OCI-LY7 (cell line): Measurements from ENCODE around the gene OPCML. TPM values are rescaled to one million over a fixed set of nuclear protein-coding genes. Genes with fewer than 3 reads are reported as not detected.

Experiments used
- BruUV-seq: library from RNA; stranded (reverse); fragments of 400-500 nt; replicated peaks from 2 replicates; lab custom pipeline; 2021; lab: Mats Ljungman, UMichigan
- CTCF ChIA-PET: fragments of 300-600 bp; sonication (Branson Sonifier 250); formaldehyde crosslinking; loops from one replicate; lab custom pipeline; 2022; ENCODE audit warnings: antibody characterized with exemption; ENCODE audit not compliant: unreplicated experiment; lab: Charles Lee
- POLR2A ChIA-PET: fragments of 300-600 bp; sonication (Branson Sonifier 250); formaldehyde crosslinking; loops from one replicate; lab custom pipeline; 2022; ENCODE audit warnings: antibody characterized with exemption; lab: Charles Lee
- DNase-seq: peaks from one replicate; pipeline ENCODE4 v3.0.0-alpha.2; 2015; ENCODE audit warnings: low spot score
- H2AFZ ChIP-seq: fragments of 200-600 bp; sonication (generic), shearing (Covaris generic); 2 replicates; pipeline ENCODE4 v1.6.1; 2014; ENCODE audit warnings: mild to moderate bottlenecking, antibody characterized with exemption, low read length, moderate library complexity
- H3K27ac ChIP-seq: fragments of 200-600 bp; sonication (generic); 2 replicates; pipeline ENCODE4 v1.5.1; 2014; ENCODE audit warnings: mixed run types, low read depth, mild to moderate bottlenecking, moderate library complexity, low read length, inconsistent platforms; ENCODE audit not compliant: poor library complexity, severe bottlenecking
- H3K36me3 ChIP-seq: fragments of 200-600 bp; sonication (generic); 2 replicates; pipeline ENCODE4 v1.6.1; 2014; ENCODE audit warnings: mild to moderate bottlenecking, antibody characterized with exemption, low read length, moderate library complexity, mixed read lengths; ENCODE audit not compliant: insufficient read depth
- H3K4me1 ChIP-seq: fragments of 200-600 bp; sonication (generic); 2 replicates; pipeline ENCODE4 v1.5.1; 2014; ENCODE audit warnings: mild to moderate bottlenecking, low read length; ENCODE audit not compliant: insufficient read depth, poor library complexity, severe bottlenecking
- H3K4me2 ChIP-seq: fragments of 200-600 bp; sonication (generic); 2 replicates; pipeline ENCODE4 v1.6.1; 2014; ENCODE audit warnings: mild to moderate bottlenecking, low read length
- H3K4me3 ChIP-seq: fragments of 200-600 bp; sonication (generic); 2 replicates; pipeline ENCODE4 v1.5.1; 2014; ENCODE audit warnings: mild to moderate bottlenecking, low read depth, low read length; ENCODE audit not compliant: poor library complexity, severe bottlenecking
- H3K79me2 ChIP-seq: fragments of 200-600 bp; sonication (generic); 2 replicates; pipeline ENCODE4 v1.6.1; 2016; ENCODE audit warnings: low read depth, mild to moderate bottlenecking, low read length, moderate library complexity, mixed read lengths; ENCODE audit not compliant: insufficient read depth
- H3K9me2 ChIP-seq: fragments of 200-600 bp; sonication (generic); 2 replicates; pipeline ENCODE4 v1.6.1; 2016; ENCODE audit warnings: mild to moderate bottlenecking, low read length, mixed read lengths; ENCODE audit not compliant: insufficient read depth
- H3K9me3 ChIP-seq: fragments of 200-600 bp; sonication (generic); 2 replicates; pipeline ENCODE4 v1.6.1; 2014; ENCODE audit warnings: mild to moderate bottlenecking, mixed run types, low read length, mixed read lengths
- H4K20me1 ChIP-seq: fragments of 200-600 bp; sonication (generic); 2 replicates; pipeline ENCODE4 v1.6.1; 2014; ENCODE audit warnings: mild to moderate bottlenecking, antibody characterized with exemption, low read length, moderate library complexity, mixed read lengths; ENCODE audit not compliant: insufficient read depth
- EZH2phosphoT487 ChIP-seq: fragments of 200-600 bp; sonication (generic); IDR thresholded peaks from 2 replicates; pipeline ENCODE4 v1.6.1; 2018; ENCODE audit warnings: low read depth, borderline replicate concordance, mild to moderate bottlenecking, mixed run types, antibody characterized with exemption, low read length, moderate library complexity, mixed read lengths
- intact Hi-C: fragments of 100-400 bp; cut with micrococcal nuclease; formaldehyde crosslinking; loops from one replicate; pipeline ENCODE4 v1.10.0; 2022; ENCODE audit not compliant: unreplicated experiment
- total RNA-seq, 2 experiments: library from RNA; depleted of rRNA in 1 of 2; stranded (reverse); fragments of >200 nt in 1 of 2; shearing (Covaris generic) in 1 of 2; gene quantifications; 2 replicates each; pipeline ENCODE4 v1.2.3, GENCODE V29; 2014 to 2022
- TF ChIP-seq, protein P1 (sequence below): fragments of 200-600 bp; sonication (generic); conservative IDR thresholded peaks from 2 replicates; pipeline ENCODE4 v1.5.1; 2014; ENCODE audit warnings: mild to moderate bottlenecking, antibody characterized with exemption, low read length, moderate library complexity, mixed read lengths

The OPCML gene
- total RNA-seq, 2 experiments from 2014 or later = not detected

DNA sequence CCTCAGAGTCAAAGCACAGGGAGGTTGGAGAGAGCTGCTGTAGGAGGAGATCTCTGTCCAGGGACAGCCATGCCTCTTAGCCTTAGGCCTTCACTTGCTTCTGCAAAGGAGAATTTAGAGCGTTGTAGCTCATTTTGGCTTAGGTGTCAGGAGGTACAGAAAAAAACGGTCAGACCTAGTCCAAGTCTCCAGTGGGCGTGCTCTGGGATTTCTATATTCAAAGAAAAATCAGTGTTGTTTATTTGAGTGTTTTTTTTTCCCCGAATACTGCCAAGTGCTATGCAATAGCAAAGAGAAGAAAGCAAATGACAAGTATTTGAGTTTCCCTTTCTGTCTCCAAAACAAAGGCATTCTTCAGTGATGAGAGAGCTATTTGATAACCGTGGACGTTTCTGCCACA is 22.7 kb upstream of the OPCML start:
- H2AFZ ChIP-seq = no peak overlapping the region
- H3K79me2 ChIP-seq = no peaks in the 10 kb centered on the region
- no peaks in the 10 kb centered on the region for H3K9me3 ChIP-seq
- CTCF ChIA-PET = no interaction called here
- TF ChIP-seq EZH2phosphoT487 = no peak
- TF ChIP-seq, protein P1, sequence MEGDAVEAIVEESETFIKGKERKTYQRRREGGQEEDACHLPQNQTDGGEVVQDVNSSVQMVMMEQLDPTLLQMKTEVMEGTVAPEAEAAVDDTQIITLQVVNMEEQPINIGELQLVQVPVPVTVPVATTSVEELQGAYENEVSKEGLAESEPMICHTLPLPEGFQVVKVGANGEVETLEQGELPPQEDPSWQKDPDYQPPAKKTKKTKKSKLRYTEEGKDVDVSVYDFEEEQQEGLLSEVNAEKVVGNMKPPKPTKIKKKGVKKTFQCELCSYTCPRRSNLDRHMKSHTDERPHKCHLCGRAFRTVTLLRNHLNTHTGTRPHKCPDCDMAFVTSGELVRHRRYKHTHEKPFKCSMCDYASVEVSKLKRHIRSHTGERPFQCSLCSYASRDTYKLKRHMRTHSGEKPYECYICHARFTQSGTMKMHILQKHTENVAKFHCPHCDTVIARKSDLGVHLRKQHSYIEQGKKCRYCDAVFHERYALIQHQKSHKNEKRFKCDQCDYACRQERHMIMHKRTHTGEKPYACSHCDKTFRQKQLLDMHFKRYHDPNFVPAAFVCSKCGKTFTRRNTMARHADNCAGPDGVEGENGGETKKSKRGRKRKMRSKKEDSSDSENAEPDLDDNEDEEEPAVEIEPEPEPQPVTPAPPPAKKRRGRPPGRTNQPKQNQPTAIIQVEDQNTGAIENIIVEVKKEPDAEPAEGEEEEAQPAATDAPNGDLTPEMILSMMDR = no peak
- no peak overlapping the region for H3K4me3 ChIP-seq
- intact Hi-C loops = no loop called here
- no peak overlapping the region for H3K27ac ChIP-seq
- H3K4me1 ChIP-seq = no peaks in the 10 kb centered on the region
- no peaks in the 10 kb centered on the region for H4K20me1 ChIP-seq
- no TSS peak for BruUV-seq
- no peak for DNase-seq
- POLR2A ChIA-PET = no interaction called here
- H3K9me2 ChIP-seq = no peaks in the 10 kb centered on the region
- no peak overlapping the region for H3K4me2 ChIP-seq
- H3K36me3 ChIP-seq = no peaks in the 10 kb centered on the region

DNA sequence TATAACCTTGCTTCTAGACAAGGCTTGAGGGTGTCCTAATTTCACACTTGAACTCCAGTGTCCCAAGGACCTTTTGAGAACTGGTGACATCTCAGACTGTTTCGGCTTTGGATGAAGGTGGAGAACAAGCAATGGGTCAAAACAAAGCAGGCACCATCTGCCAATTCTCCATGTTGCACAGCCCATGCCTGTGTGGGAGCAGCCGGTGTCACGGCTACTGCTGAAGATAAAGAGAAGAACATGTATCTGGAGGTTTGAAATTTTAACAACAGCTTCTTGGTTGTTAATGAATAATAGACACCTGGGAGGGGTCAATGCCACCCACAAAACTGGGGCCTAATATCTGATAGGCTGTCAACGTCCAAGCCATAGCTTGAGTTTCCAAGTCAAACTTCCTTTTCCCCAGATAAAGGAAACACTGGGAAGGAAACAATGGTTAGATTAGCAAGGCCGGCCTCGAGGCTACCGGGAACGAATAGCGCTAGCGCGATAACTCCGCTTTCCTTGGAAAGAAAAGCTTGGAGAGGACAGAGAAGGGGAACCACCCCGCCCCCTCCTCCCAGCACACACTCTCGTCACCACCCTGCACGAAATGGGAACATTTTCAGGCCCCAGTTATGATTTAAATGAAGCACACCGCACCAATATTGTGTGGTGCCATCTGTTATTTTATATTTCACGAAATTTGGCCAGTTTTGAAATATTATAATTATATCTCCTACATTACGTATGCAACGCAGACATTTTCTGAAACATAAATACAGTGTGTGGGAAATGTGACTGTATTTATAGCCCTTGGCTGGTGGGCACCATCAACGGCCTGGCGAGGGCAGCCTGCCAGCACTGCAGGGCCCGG is 21.8 kb upstream of the OPCML start:
- Histone ChIP-seq H3K4me2 (no peak overlapping the region), H3K4me3 (no peak overlapping the region), H3K27ac (no peak overlapping the region), H3K36me3 (no peaks in the 10 kb centered on the region), H2AFZ (no peak overlapping the region), H3K79me2 (no peaks in the 10 kb centered on the region), H3K9me3 (no peaks in the 10 kb centered on the region), H3K4me1 (no peaks in the 10 kb centered on the region), H3K9me2 (no peaks in the 10 kb centered on the region), H4K20me1 (no peaks in the 10 kb centered on the region)
- no peak for TF ChIP-seq EZH2phosphoT487
- TF ChIP-seq, protein P1 = no peak
- BruUV-seq = no TSS peak
- intact Hi-C loops = no loop called here
- POLR2A ChIA-PET = no interaction called here
- CTCF ChIA-PET = no interaction called here
- DNase-seq = no peak

DNA sequence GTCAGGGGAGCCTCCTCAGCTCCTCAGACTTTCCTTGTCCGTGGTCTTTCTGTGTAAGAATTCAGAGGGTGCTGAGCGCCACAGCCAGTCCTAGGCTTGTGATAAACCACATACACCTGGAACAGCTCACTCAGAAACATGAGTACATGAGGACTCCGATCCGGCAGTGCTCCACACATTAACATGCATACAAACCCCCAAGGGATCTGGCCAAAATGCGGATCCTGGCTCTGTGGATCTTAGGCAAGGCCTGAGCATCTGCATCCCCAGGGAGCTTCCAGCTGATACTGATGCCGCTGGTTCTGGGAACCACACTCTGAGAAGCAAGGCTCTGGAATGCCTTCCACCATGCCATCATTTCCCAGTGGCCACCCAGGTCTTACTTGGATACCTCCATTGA is 20.6 kb upstream of the OPCML start:
- ChIA-PET CTCF (no interaction called here), POLR2A (interaction anchor here (0.7 kb wide), 1 partner anchor 20 kb away, joined by 3 read pairs; no protein-coding TSS in a partner anchor)
- intact Hi-C loops = no loop called here
- BruUV-seq = no TSS peak
- H4K20me1 ChIP-seq = no peaks in the 10 kb centered on the region
- no peaks in the 10 kb centered on the region for H3K4me1 ChIP-seq
- no peaks in the 10 kb centered on the region for H3K9me2 ChIP-seq
- no peaks in the 10 kb centered on the region for H3K36me3 ChIP-seq
- no peaks in the 10 kb centered on the region for H3K79me2 ChIP-seq
- no peak overlapping the region for H3K27ac ChIP-seq
- TF ChIP-seq EZH2phosphoT487 = no peak
- TF ChIP-seq, protein P1 = no peak
- DNase-seq = no peak
- H3K4me3 ChIP-seq = no peak overlapping the region
- H2AFZ ChIP-seq = no peak overlapping the region
- H3K9me3 ChIP-seq = no peaks in the 10 kb centered on the region
- no peak overlapping the region for H3K4me2 ChIP-seq
